Gastrocnemius medialis (tissue), 4 donors: Measurements from ENCODE around the gene ZKSCAN8.

Source experiments
- POLR2A ChIP-seq, 2 donors: fragments of 450-650 bp; IDR thresholded peaks; one replicate each; pipeline ENCODE4 v1.6.1; 2017; ENCODE audit warnings: antibody characterized with exemption in 2 of 2, mild to moderate bottlenecking in 2 of 2, moderate library complexity in 2 of 2
- TF ChIP-seq, protein P1 (sequence below), 5 experiments: fragments of 450-650 bp in 3 of 5; fragments of 200-600 bp in 2 of 5; sonication (generic) in 2 of 5; IDR thresholded peaks in 4 of 5; conservative IDR thresholded peaks in 1 of 5; 1 replicate in 4 of 5; 2 replicates in 1 of 5; pipeline ENCODE4 v1.5.1; 2016 to 2019; ENCODE audit warnings: antibody characterized with exemption in 5 of 5, mild to moderate bottlenecking in 3 of 5, moderate library complexity in 3 of 5

DNA sequence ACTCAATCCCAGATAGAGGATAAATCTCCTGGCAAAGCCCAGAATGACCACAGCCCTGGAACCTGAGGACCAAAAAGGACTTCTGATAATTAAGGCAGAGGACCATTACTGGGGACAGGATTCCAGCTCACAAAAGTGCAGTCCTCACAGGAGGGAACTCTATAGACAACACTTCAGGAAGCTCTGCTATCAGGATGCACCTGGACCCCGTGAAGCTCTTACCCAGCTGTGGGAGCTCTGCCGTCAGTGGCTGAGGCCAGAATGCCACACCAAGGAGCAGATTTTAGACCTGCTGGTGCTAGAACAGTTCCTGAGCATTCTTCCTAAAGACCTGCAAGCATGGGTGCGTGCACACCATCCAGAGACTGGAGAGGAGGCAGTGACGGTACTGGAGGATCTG, 16.3 kb upstream of the ZKSCAN8 start:
- TF ChIP-seq, protein P1, sequence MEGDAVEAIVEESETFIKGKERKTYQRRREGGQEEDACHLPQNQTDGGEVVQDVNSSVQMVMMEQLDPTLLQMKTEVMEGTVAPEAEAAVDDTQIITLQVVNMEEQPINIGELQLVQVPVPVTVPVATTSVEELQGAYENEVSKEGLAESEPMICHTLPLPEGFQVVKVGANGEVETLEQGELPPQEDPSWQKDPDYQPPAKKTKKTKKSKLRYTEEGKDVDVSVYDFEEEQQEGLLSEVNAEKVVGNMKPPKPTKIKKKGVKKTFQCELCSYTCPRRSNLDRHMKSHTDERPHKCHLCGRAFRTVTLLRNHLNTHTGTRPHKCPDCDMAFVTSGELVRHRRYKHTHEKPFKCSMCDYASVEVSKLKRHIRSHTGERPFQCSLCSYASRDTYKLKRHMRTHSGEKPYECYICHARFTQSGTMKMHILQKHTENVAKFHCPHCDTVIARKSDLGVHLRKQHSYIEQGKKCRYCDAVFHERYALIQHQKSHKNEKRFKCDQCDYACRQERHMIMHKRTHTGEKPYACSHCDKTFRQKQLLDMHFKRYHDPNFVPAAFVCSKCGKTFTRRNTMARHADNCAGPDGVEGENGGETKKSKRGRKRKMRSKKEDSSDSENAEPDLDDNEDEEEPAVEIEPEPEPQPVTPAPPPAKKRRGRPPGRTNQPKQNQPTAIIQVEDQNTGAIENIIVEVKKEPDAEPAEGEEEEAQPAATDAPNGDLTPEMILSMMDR (IDR thresholded peaks at IDR 0.05 in 4 of 5, conservative IDR thresholded peaks at IDR 0.05 in 1 of 5), result no peak
- no peak for TF ChIP-seq POLR2A (IDR thresholded peaks at IDR 0.05)
